K562 (cell line): Measurements from ENCODE around the gene RNF186. TPM values are rescaled to one million over a fixed set of nuclear protein-coding genes. Genes with fewer than 3 reads are reported as not detected.

ENCODE experiments used
- ATAC-seq: fragments of 200-7000 bp; cut with Tn5 transposase; 3 replicates; pipeline ENCODE4 v1.9.1; 2020; ENCODE audit warnings: moderate library complexity
- BruUV-seq: library from RNA; stranded (reverse); fragments of 400-500 nt; replicated peaks from 2 replicates; lab custom pipeline; 2021; lab: Mats Ljungman, UMichigan
- CTCF ChIA-PET: fragments of 300-600 bp; formaldehyde crosslinking; extraction: SDS; loops from one replicate; lab custom pipeline; 2021; ENCODE audit warnings: low intra/inter-chr PET ratio; lab: Yijun Ruan, JAX
- POLR2A ChIA-PET: fragments of 300-600, 350-650 bp; sonication (Branson Sonifier 250); formaldehyde crosslinking; extraction: SDS; loops from one replicate; lab custom pipeline; 2021; ENCODE audit warnings: antibody characterized with exemption, inconsistent platforms; lab: Yijun Ruan, JAX
- DNase-seq, 4 experiments: peaks; one replicate each; pipeline versions ENCODE4 v3.0.0 to v3.0.0-alpha.2; 2011 to 2018; ENCODE audit warnings: low spot score in 3 of 4, mixed read lengths in 3 of 4; ENCODE audit errors: extremely low read depth in 1 of 4
- FAIRE-seq: peaks from 2 replicates; lab custom pipeline; 2011; peaks lifted over from hg19 to GRCh38; lab: Jason Lieb, UNC
- H2AFZ ChIP-seq: 2 replicates; pipeline ENCODE4 v1.6.0; 2011; ENCODE audit warnings: low read depth, low read length, control low read depth, inconsistent platforms
- H3K27ac ChIP-seq: fragments of 200-600 bp; 3 replicates; pipeline ENCODE4 v1.8.0; 2011; ENCODE audit warnings: low read depth, mild to moderate bottlenecking, control low read depth, inconsistent platforms, low read length, moderate library complexity, mixed read lengths; ENCODE audit errors: extremely low read depth
- H3K27me3 ChIP-seq, 2 experiments: fragments of 300-600 bp in 1 of 2; 2 replicates in 1 of 2; 3 replicates in 1 of 2; pipeline versions ENCODE4 v1.6.0 to v1.8.0; 2011; ENCODE audit warnings: inconsistent platforms in 2 of 2, low read length in 2 of 2, mild to moderate bottlenecking in 1 of 2, mixed read lengths in 1 of 2, moderate library complexity in 1 of 2; ENCODE audit not compliant: control insufficient read depth in 2 of 2, insufficient read depth in 2 of 2
- H3K36me3 ChIP-seq: fragments of 300-600 bp; 3 replicates; pipeline ENCODE4 v1.8.0; 2011; ENCODE audit warnings: mild to moderate bottlenecking, low read length, inconsistent platforms; ENCODE audit not compliant: control insufficient read depth, insufficient read depth
- H3K4me1 ChIP-seq, 2 experiments: fragments of 200-600 bp in 1 of 2; replicated peaks in 1 of 2; 2 replicates in 1 of 2; 3 replicates in 1 of 2; pipeline versions ENCODE4 v1.5.1 to v1.8.0; 2011; ENCODE audit warnings: inconsistent platforms in 2 of 2, low read length in 2 of 2, mild to moderate bottlenecking in 1 of 2, mixed read lengths in 1 of 2, moderate library complexity in 1 of 2; ENCODE audit not compliant: control insufficient read depth in 2 of 2, insufficient read depth in 2 of 2
- H3K4me2 ChIP-seq: 2 replicates; pipeline ENCODE4 v1.6.1; 2011; ENCODE audit warnings: low read length, control low read depth, inconsistent platforms, mixed read lengths; ENCODE audit not compliant: insufficient read depth
- H3K4me3 ChIP-seq: fragments of 200-600 bp; sonication (generic), shearing (Covaris generic); 2 replicates; pipeline ENCODE4 v1.5.1; 2016; ENCODE audit warnings: control low read depth, inconsistent platforms
- H3K79me2 ChIP-seq: fragments of 200-600 bp; 3 replicates; pipeline ENCODE4 v1.8.0; 2011; ENCODE audit warnings: low read length, inconsistent platforms; ENCODE audit not compliant: control insufficient read depth, insufficient read depth
- H3K9ac ChIP-seq, 2 experiments: 2 replicates each; pipeline versions ENCODE4 v1.6.0 to v1.6.1; 2011; ENCODE audit warnings: low read depth in 2 of 2, low read length in 2 of 2, control low read depth in 1 of 2, inconsistent platforms in 1 of 2, mild to moderate bottlenecking in 1 of 2, mixed read lengths in 1 of 2; ENCODE audit not compliant: insufficient read depth in 1 of 2
- H3K9me1 ChIP-seq: one replicate; pipeline ENCODE4 v1.6.0; 2011; ENCODE audit warnings: inconsistent platforms, mild to moderate bottlenecking, low read length, moderate library complexity; ENCODE audit not compliant: control insufficient read depth, insufficient read depth
- H3K9me3 ChIP-seq: replicated peaks from 2 replicates; pipeline ENCODE4 v1.5.1; 2011; ENCODE audit warnings: low read depth, low read length, inconsistent platforms; ENCODE audit not compliant: control insufficient read depth, insufficient read depth
- H4K20me1 ChIP-seq: replicated peaks from 2 replicates; pipeline ENCODE4 v1.6.1; 2011; ENCODE audit warnings: low read length, inconsistent platforms, mixed read lengths; ENCODE audit not compliant: control insufficient read depth, insufficient read depth
- ATF6 ChIP-seq: sonication (generic); formaldehyde crosslinking; IDR thresholded peaks from 2 replicates; pipeline ENCODE4 v1.4.0; 2020; ENCODE audit warnings: mild to moderate bottlenecking, missing genetic modification reagents
- DPF2 ChIP-seq: fragments of 450-650 bp; IDR thresholded peaks from 2 replicates; pipeline ENCODE4 v1.6.1; 2016
- E2F1 ChIP-seq: sonication (generic); formaldehyde crosslinking; IDR thresholded peaks from 2 replicates; pipeline ENCODE4 v1.8.1; 2023; ENCODE audit warnings: mild to moderate bottlenecking, missing genetic modification reagents, moderate library complexity
- E4F1 ChIP-seq: fragments of 250-450 bp; sonication (Bioruptor Pico); IDR thresholded peaks from 2 replicates; pipeline ENCODE4 v1.5.0; 2021; ENCODE audit warnings: mild to moderate bottlenecking, borderline replicate concordance
- FOXP1 ChIP-seq: sonication (generic); formaldehyde crosslinking; IDR thresholded peaks from 2 replicates; pipeline ENCODE4 v1.8.0; 2022; ENCODE audit warnings: mild to moderate bottlenecking, missing genetic modification reagents
- HDAC1 ChIP-seq, 2 experiments: fragments of 450-650 bp; IDR thresholded peaks; 2 replicates each; pipeline ENCODE4 v1.6.1; 2016 to 2017; ENCODE audit warnings: inconsistent platforms in 1 of 2, mild to moderate bottlenecking in 1 of 2, moderate library complexity in 1 of 2
- HDAC3 ChIP-seq: fragments of 450-650 bp; IDR thresholded peaks from 2 replicates; pipeline ENCODE4 v1.6.1; 2018; ENCODE audit warnings: borderline replicate concordance, mild to moderate bottlenecking, moderate library complexity; ENCODE audit not compliant: partially characterized antibody
- SOX6 ChIP-seq: fragments of 450-650 bp; IDR thresholded peaks from 2 replicates; pipeline ENCODE4 v1.6.1; 2014; ENCODE audit warnings: mild to moderate bottlenecking
- WGBS: fragments of 100-300 bp; shearing (Covaris generic); methylation state at CpG from one replicate; pipeline ENCODE4 v1.1.6; 2016; ENCODE audit warnings: low coverage, mixed read lengths; ENCODE audit not compliant: insufficient coverage; ENCODE audit errors: missing lambda C conversion rate; 5-methylcytosine and 5-hydroxymethylcytosine counted together
- in situ Hi-C: fragments of 300-500 bp; cut with MboI; formaldehyde crosslinking; loops from 4 replicates; pipeline ENCODE4 v1.15.0; 2018; ENCODE audit warnings: inconsistent platforms, mixed read lengths
- intact Hi-C: fragments of 100-400 bp; cut with micrococcal nuclease; formaldehyde crosslinking; loops from 2 replicates; pipeline ENCODE4 v1.14.2; 2022
- polyA plus RNA-seq, 8 experiments: library from polyadenylated mRNA; depleted of rRNA in 4 of 8; stranded (reverse) in 5 of 8; unstranded in 3 of 8; fragments of >200 nt; fragmentation: Nextera tagmentation in 2 of 8; fragmentation: Illumina TruSeq in 1 of 8; extraction: Ambion mirVana in 2 of 8; extraction: Trizol in 1 of 8; gene quantifications; 2 replicates each; pipeline versions ENCODE4 v1.2.1 to v1.2.3, GENCODE V29; 2011 to 2014; ENCODE audit warnings: inconsistent platforms in 1 of 8, missing spikeins in 1 of 8
- total RNA-seq, 7 experiments: library from RNA; depleted of rRNA in 6 of 7; stranded (reverse); fragments of >200 nt in 6 of 7; fragmentation: Illumina TruSeq in 2 of 7; extraction: Trizol in 2 of 7; gene quantifications; 2 replicates each; pipeline versions ENCODE4 v1.2.1 to v1.2.3, GENCODE V29; 2011 to 2021; ENCODE audit warnings: low replicate concordance in 1 of 7
- TF ChIP-seq, protein P1 (sequence below): sonication (generic); formaldehyde crosslinking; IDR thresholded peaks from 2 replicates; pipeline ENCODE4 v1.8.1; 2022; ENCODE audit warnings: missing genetic modification reagents
- TF ChIP-seq, protein P2 (sequence below): sonication (generic); formaldehyde crosslinking; IDR thresholded peaks from 2 replicates; pipeline ENCODE4 v1.8.0; 2023; ENCODE audit warnings: mild to moderate bottlenecking, missing genetic modification reagents

RNF186 gene
- total and polyA plus RNA-seq, 9 of the 15 experiments (the other 6 are each of a cell fraction or from before 2014, with no cell fraction given): not detected

GRCh38 chr1:19813643-19813960, 1.5 kb downstream of the RNF186 start:
- no peak for DNase-seq
- Histone ChIP-seq H3K9me3 (no peaks in the 10 kb centered on the region), H3K36me3 (no peaks in the 10 kb centered on the region), H3K79me2 (no peaks in the 10 kb centered on the region), H4K20me1 (peaks cover 8% of the 10 kb centered on the region), H3K9me1 (no peaks in the 10 kb centered on the region), H3K4me1 (peaks cover 0 to 2% of the 10 kb centered on the region in 2 experiments; a peak in 2 of 5 replicates), H3K27ac (no peak overlapping the region), H2AFZ (no peak overlapping the region), H3K27me3 (peaks cover 41 to 57% of the 10 kb centered on the region in 2 experiments; a peak in 4 of 5 replicates), H3K9ac (no peak overlapping the region), H3K4me3 (no peak overlapping the region), H3K4me2 (no peak overlapping the region)
- intact Hi-C loops: loop anchor here (5.0 kb wide), 1 partner anchor 151 kb away; the partner anchor contains the start of gene HTR6
- POLR2A ChIA-PET: interaction anchor here (0.7 to 2.1 kb wide), 4 partner anchors 9 to 25 kb away, joined by 3 to 7 read pairs (median 4); no protein-coding TSS in a partner anchor
- 0% methylated on average over 4 of the region's 4 CpGs for WGBS
- ATAC-seq: no peak
- in situ Hi-C loops: no loop called here
- CTCF ChIA-PET: no interaction called here
- FAIRE-seq: no peak
- BruUV-seq: no TSS peak
- TF ChIP-seq HDAC3 (no peak), FOXP1 (CRISPR knock-in tag) (no peak), E4F1 (no peak), ATF6 (no peak), HDAC1 (IDR thresholded peaks at IDR 0.05) (no peak), E2F1 (CRISPR knock-in tag) (no peak), DPF2 (no peak), SOX6 (no peak)
- TF ChIP-seq, protein P1, sequence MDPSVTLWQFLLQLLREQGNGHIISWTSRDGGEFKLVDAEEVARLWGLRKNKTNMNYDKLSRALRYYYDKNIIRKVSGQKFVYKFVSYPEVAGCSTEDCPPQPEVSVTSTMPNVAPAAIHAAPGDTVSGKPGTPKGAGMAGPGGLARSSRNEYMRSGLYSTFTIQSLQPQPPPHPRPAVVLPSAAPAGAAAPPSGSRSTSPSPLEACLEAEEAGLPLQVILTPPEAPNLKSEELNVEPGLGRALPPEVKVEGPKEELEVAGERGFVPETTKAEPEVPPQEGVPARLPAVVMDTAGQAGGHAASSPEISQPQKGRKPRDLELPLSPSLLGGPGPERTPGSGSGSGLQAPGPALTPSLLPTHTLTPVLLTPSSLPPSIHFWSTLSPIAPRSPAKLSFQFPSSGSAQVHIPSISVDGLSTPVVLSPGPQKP (CRISPR knock-in tag): no peak
- TF ChIP-seq, protein P2, sequence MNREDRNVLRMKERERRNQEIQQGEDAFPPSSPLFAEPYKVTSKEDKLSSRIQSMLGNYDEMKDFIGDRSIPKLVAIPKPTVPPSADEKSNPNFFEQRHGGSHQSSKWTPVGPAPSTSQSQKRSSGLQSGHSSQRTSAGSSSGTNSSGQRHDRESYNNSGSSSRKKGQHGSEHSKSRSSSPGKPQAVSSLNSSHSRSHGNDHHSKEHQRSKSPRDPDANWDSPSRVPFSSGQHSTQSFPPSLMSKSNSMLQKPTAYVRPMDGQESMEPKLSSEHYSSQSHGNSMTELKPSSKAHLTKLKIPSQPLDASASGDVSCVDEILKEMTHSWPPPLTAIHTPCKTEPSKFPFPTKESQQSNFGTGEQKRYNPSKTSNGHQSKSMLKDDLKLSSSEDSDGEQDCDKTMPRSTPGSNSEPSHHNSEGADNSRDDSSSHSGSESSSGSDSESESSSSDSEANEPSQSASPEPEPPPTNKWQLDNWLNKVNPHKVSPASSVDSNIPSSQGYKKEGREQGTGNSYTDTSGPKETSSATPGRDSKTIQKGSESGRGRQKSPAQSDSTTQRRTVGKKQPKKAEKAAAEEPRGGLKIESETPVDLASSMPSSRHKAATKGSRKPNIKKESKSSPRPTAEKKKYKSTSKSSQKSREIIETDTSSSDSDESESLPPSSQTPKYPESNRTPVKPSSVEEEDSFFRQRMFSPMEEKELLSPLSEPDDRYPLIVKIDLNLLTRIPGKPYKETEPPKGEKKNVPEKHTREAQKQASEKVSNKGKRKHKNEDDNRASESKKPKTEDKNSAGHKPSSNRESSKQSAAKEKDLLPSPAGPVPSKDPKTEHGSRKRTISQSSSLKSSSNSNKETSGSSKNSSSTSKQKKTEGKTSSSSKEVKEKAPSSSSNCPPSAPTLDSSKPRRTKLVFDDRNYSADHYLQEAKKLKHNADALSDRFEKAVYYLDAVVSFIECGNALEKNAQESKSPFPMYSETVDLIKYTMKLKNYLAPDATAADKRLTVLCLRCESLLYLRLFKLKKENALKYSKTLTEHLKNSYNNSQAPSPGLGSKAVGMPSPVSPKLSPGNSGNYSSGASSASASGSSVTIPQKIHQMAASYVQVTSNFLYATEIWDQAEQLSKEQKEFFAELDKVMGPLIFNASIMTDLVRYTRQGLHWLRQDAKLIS (CRISPR knock-in tag): no peak
